HG03342 (cell line): Measurements from ENCODE around the gene TRIM54.

Experiments used
- ATAC-seq: cut with Tn5 transposase; IDR thresholded peaks from one replicate; pipeline ENCODE4 v1.9.1; 2021; ENCODE audit warnings: mild to moderate bottlenecking, moderate library complexity; ENCODE audit not compliant: unreplicated experiment

TRIM54 gene

DNA sequence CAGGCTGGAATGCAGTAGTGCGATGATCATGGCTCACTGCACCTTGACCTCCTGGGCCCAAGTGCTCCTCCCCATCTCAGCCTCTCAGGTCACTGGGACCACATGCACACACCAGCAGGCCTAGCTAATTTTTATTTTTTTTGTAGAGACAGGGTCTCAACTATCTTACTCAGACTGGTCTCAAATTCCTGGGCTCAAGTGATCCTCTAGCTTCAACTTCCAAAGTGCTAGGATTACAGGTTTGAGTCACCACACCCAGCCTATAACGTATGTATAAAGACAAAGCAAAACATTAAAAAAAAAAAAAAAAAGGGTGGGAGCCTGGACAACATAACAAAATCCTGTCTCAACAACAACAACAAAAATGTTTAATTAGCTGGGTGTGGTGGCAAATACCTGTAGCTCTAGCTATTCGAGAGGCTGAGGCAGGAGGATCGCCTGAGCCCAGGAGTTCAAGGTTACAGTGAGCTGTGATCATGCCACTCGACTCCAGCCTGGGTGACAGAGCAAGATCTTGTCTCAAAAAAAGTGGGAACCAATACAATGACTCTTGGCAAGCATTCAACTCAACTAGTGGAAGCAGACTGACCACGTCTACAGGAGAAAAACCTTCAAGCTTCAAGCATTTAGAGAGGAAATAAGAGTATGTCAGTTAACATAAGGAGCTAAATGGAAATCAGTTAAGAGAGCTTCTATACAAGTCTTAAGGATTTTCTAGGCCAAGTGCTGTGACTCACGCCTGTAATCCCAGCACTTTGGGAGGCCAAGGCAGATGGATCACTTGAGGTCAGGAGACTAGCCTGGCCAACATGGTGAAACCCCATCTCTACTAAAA lies 71.8 kb downstream of the TRIM54 start:
- no peak for ATAC-seq

DNA sequence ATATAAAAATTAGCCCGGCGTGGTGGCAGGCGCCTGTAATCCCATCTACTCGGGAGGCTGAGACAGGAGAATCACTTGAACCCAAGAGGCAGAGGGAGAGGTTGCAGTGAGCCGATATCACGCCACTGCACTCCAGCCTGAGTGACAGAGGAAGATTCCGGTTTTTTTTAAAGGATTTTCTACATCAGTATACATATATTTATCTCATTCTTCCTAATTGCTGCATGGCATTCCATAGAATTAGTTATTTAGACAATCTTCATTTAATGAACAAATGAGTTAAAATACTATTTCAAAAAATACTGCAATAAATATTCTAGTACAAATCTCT lies 72.3 kb downstream of the TRIM54 start:
- no peak for ATAC-seq

DNA sequence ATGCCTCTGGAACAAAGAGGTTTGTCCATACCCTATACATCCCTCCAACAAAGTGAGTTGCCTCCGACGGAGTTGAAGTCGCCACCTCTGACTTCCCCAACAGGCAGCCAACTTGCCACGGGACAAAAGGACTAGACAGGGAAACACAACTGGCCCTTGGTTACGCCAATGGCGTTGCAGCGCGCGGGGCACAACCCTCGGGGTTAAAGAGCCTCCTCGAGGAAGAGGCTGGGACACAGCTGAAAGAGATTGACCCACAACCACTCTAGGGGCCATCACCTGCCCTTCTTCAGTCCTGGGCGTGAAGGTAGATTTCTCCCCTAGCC lies 73.8 kb downstream of the TRIM54 start:
- peak; percentile 36 for ATAC-seq

DNA sequence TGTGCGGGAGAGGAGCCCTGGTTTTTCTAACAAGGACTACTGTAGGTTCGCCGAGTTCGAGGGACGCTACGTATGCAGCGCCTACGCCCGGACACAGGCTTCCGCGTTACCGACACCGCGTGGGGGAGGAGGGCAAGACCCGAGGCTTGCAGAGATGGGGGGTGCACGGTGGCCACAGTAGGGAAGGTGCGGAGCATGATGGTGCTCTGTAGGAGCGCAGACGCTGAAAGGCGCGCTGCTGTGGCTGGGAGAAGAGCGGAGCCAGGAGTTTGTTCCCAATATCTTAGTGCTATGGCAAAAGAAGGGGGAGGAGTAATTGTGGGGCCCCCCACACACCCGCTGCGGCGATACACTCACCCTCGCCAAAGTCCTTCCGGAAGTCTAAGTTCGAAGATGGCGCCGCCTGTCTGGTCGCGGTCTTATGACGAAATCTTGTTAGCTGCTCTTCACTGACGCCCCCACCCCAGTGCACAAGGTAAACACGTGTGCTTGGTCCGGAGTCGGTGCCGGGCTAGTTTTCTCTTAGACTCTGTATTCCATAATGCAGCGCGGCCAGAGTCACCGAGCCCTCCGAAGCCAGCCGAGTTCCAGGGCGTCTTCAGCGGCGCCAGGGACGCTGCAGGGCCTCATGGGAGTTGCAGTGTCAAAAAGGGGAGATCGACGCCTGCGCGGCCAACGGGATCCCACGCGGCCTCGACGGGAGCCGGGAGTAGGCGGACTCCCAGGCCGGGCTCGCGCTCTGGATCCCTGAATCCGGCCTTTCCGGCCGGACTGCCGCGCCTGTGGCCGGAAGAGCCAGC lies 74.4 kb downstream of the TRIM54 start, which contains the start of gene GTF3C2:
Gene GTF3C2, minus strand, starts transcription at position 383 of the 800 bp plus-strand sequence. CDS start 13,210 bp downstream, outside the sequence.
- ATAC-seq: peak; percentile 80
